DND-41 (cell line): ENCODE measurements around the gene ZNHIT6.

Experiments
- ATAC-seq: fragments of 200-7000 bp; cut with Tn5 transposase; 3 replicates; pipeline ENCODE4 v1.9.1; 2021; ENCODE audit warnings: low read depth; ENCODE audit not compliant: insufficient read depth
- DNase-seq: peaks from one replicate; pipeline ENCODE4 v3.0.0-alpha.2; 2020
- H2AFZ ChIP-seq: 2 replicates; pipeline ENCODE4 v1.6.0; 2012; ENCODE audit warnings: low read depth, low read length
- H3K27ac ChIP-seq: 2 replicates; pipeline ENCODE4 v1.5.1; 2012; ENCODE audit warnings: low read length, inconsistent platforms
- H3K27me3 ChIP-seq: fragments of 200-600 bp; sonication (generic); 2 replicates; pipeline ENCODE4 v1.6.0; 2012; ENCODE audit warnings: low read length, mild to moderate bottlenecking, inconsistent platforms; ENCODE audit not compliant: insufficient read depth, poor library complexity
- H3K36me3 ChIP-seq: 2 replicates; pipeline ENCODE4 v1.5.1; 2012; ENCODE audit warnings: low read length, inconsistent platforms; ENCODE audit not compliant: insufficient read depth
- H3K4me1 ChIP-seq: 2 replicates; pipeline ENCODE4 v1.5.1; 2012; ENCODE audit warnings: mild to moderate bottlenecking, low read length; ENCODE audit not compliant: insufficient read depth
- H3K4me2 ChIP-seq: 2 replicates; pipeline ENCODE4 v1.6.0; 2012; ENCODE audit warnings: mild to moderate bottlenecking, moderate library complexity, low read length, inconsistent platforms; ENCODE audit not compliant: insufficient read depth
- H3K4me3 ChIP-seq, 2 experiments: fragments of 200-600 bp in 1 of 2; shearing (Covaris generic) in 1 of 2; 2 replicates each; pipeline ENCODE4 v1.5.1; 2012 to 2016; ENCODE audit warnings: inconsistent platforms in 2 of 2, low read length in 2 of 2, mild to moderate bottlenecking in 2 of 2, low read depth in 1 of 2, moderate library complexity in 1 of 2
- H3K79me2 ChIP-seq: 2 replicates; pipeline ENCODE4 v1.6.0; 2012; ENCODE audit warnings: low read length, inconsistent platforms; ENCODE audit not compliant: insufficient read depth
- H3K9ac ChIP-seq: 2 replicates; pipeline ENCODE4 v1.6.0; 2012; ENCODE audit warnings: low read depth, mild to moderate bottlenecking, inconsistent platforms, low read length, moderate library complexity
- H3K9me3 ChIP-seq: 2 replicates; pipeline ENCODE4 v1.5.1; 2012; ENCODE audit warnings: low read length, moderate library complexity, mild to moderate bottlenecking, inconsistent platforms; ENCODE audit not compliant: insufficient read depth, severe bottlenecking
- H4K20me1 ChIP-seq: 2 replicates; pipeline ENCODE4 v1.6.0; 2012; ENCODE audit warnings: low read length; ENCODE audit not compliant: insufficient read depth
- EZH2 ChIP-seq: IDR thresholded peaks from 3 replicates; pipeline ENCODE4 v1.6.1; 2012; ENCODE audit warnings: borderline replicate concordance, low read depth, mild to moderate bottlenecking, moderate library complexity, low read length, inconsistent platforms; ENCODE audit not compliant: severe bottlenecking
- TF ChIP-seq, protein P1 (sequence below): IDR thresholded peaks from 2 replicates; pipeline ENCODE4 v1.5.1; 2012; ENCODE audit warnings: borderline replicate concordance, low read length, moderate library complexity, mild to moderate bottlenecking; ENCODE audit not compliant: poor library complexity, severe bottlenecking; ENCODE audit errors: extremely low read depth

The ZNHIT6 gene

GRCh38 chr1:85705940-85706339 is 2.3 kb downstream of the ZNHIT6 start:
- Histone ChIP-seq H3K9ac (no peak overlapping the region), H3K79me2 (peaks cover 64% of the 10 kb centered on the region), H3K4me2 (peak overlapping the region; percentile 72), H3K4me1 (peaks cover 47% of the 10 kb centered on the region), H3K27ac (no peak overlapping the region), H4K20me1 (no peaks in the 10 kb centered on the region), H3K36me3 (peaks cover 51% of the 10 kb centered on the region), H3K27me3 (no peaks in the 10 kb centered on the region), H2AFZ (no peak overlapping the region), H3K9me3 (no peaks in the 10 kb centered on the region), H3K4me3 (peak overlapping the region in 1 of 2 experiments; percentile 35; a peak in 1 of 4 replicates)
- no peak for ATAC-seq
- no peak for TF ChIP-seq EZH2
- TF ChIP-seq, protein P1, sequence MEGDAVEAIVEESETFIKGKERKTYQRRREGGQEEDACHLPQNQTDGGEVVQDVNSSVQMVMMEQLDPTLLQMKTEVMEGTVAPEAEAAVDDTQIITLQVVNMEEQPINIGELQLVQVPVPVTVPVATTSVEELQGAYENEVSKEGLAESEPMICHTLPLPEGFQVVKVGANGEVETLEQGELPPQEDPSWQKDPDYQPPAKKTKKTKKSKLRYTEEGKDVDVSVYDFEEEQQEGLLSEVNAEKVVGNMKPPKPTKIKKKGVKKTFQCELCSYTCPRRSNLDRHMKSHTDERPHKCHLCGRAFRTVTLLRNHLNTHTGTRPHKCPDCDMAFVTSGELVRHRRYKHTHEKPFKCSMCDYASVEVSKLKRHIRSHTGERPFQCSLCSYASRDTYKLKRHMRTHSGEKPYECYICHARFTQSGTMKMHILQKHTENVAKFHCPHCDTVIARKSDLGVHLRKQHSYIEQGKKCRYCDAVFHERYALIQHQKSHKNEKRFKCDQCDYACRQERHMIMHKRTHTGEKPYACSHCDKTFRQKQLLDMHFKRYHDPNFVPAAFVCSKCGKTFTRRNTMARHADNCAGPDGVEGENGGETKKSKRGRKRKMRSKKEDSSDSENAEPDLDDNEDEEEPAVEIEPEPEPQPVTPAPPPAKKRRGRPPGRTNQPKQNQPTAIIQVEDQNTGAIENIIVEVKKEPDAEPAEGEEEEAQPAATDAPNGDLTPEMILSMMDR = no peak
- DNase-seq = no peak

DNA sequence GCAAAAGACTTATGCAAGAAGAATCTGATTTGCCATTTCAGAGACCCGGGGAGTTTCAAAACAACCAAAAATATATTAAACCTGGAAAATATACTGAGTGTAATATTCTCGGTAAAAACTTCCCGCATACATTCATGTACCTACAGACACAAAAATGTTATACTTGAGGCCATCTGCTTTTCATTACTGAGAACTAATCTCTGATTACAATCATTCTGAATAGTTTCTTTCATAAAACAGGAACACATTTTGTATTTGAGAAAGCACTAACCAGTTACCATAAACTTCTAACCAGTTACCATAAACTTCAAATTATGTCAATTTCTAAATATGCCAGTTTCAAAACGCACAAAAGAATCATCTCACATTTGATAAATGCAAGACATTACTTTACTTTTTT is 7.8 kb downstream of the ZNHIT6 start:
- H3K4me3 ChIP-seq = no peak overlapping the region
- H3K9ac ChIP-seq = no peak overlapping the region
- H4K20me1 ChIP-seq = no peaks in the 10 kb centered on the region
- DNase-seq (no peak), ATAC-seq (no peak)
- H3K9me3 ChIP-seq = no peaks in the 10 kb centered on the region
- H3K79me2 ChIP-seq = peaks cover 59% of the 10 kb centered on the region
- peaks cover 19% of the 10 kb centered on the region for H3K4me1 ChIP-seq
- no peak overlapping the region for H3K27ac ChIP-seq
- H2AFZ ChIP-seq = no peak overlapping the region
- no peak overlapping the region for H3K4me2 ChIP-seq
- peaks cover 70% of the 10 kb centered on the region for H3K36me3 ChIP-seq
- no peak for TF ChIP-seq EZH2
- H3K27me3 ChIP-seq = no peaks in the 10 kb centered on the region

DNA sequence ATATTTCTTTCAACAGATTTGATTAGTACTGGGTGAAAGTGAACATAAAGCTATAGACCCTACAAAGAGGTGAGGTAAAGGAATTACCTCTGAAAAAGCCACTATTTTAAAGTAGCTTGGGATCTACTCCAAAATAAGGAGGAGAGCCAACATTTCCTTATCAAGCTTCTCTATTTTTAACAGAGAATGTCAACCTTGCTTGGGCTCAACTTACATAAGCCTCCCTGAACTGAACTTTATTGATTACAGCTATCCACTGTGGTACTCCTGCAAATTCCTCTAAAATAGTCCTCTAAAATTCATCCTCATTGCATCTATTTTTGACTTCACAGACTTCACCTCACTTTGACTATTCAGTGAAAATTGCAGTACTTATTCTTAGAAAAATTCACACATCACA is 10.3 kb downstream of the ZNHIT6 start:
- no peak for ATAC-seq

GRCh38 chr1:85692730-85693314 is 15.4 kb downstream of the ZNHIT6 start:
- no peak overlapping the region for H3K4me3 ChIP-seq
- peaks cover 9% of the 10 kb centered on the region; the same call in 1 of the 2 replicates for H4K20me1 ChIP-seq
- H3K27ac ChIP-seq = no peak overlapping the region
- no peaks in the 10 kb centered on the region for H3K9me3 ChIP-seq
- no peak overlapping the region for H3K9ac ChIP-seq
- peaks cover 39% of the 10 kb centered on the region for H3K36me3 ChIP-seq
- no peaks in the 10 kb centered on the region for H3K27me3 ChIP-seq
- no peak overlapping the region for H2AFZ ChIP-seq
- DNase-seq = no peak
- TF ChIP-seq, protein P1 = peak; percentile 42
- TF ChIP-seq EZH2 = no peak
- no peaks in the 10 kb centered on the region for H3K4me1 ChIP-seq
- H3K79me2 ChIP-seq = peaks cover 55% of the 10 kb centered on the region
- H3K4me2 ChIP-seq = no peak overlapping the region
- no peak for ATAC-seq

More for the DNA sequence above, 10.3 kb downstream of the ZNHIT6 start:
- H3K9me3 ChIP-seq = no peaks in the 10 kb centered on the region
- H3K27me3 ChIP-seq = no peaks in the 10 kb centered on the region
- no peak overlapping the region for H3K4me2 ChIP-seq
- TF ChIP-seq, protein P1 = no peak
- no peak overlapping the region for H3K9ac ChIP-seq
- no peak overlapping the region for H2AFZ ChIP-seq
- no peak for DNase-seq
- H3K79me2 ChIP-seq = peaks cover 49% of the 10 kb centered on the region
- H3K36me3 ChIP-seq = peaks cover 50% of the 10 kb centered on the region
- no peak overlapping the region for H3K4me3 ChIP-seq
- no peaks in the 10 kb centered on the region; the same call in 1 of the 2 replicates for H3K4me1 ChIP-seq
- no peak overlapping the region; the same call in 1 of the 2 replicates for H3K27ac ChIP-seq
- H4K20me1 ChIP-seq = peaks cover 3% of the 10 kb centered on the region; the same call in 1 of the 2 replicates
